G401.6 (cell line): ENCODE data around the gene TLE6.
"Not testable (repeated sequence)": the region's sequence is repeated elsewhere in the genome, so short reads cannot be mapped to it uniquely, and the experiment has no call there.

Experiments used
- FAIRE-seq: peaks from 2 replicates; lab custom pipeline; 2012; peaks lifted over from hg19 to GRCh38; lab: Jason Lieb, UNC

Gene TLE6

GRCh38 chr19:3004522-3004921 lies 27.2 kb downstream of the TLE6 start:
- no peak for FAIRE-seq

- FAIRE-seq: no peak
Measured at GRCh38 chr19:3005345-3005744, 28.0 kb downstream of the TLE6 start.

GRCh38 chr19:3006075-3006767 lies 28.9 kb downstream of the TLE6 start:
- FAIRE-seq: no peak

- FAIRE-seq: no peak
Measured at GRCh38 chr19:3007975-3008374, 30.6 kb downstream of the TLE6 start.

- no peak for FAIRE-seq
Measured at GRCh38 chr19:3008994-3009393, 31.6 kb downstream of the TLE6 start.

GRCh38 chr19:3010871-3011270 lies 33.5 kb downstream of the TLE6 start:
- no peak for FAIRE-seq

- not testable (repeated sequence) for FAIRE-seq
Measured at GRCh38 chr19:3012059-3012458, 34.7 kb downstream of the TLE6 start.

GRCh38 chr19:3012621-3013262 lies 35.4 kb downstream of the TLE6 start:
- no peak for FAIRE-seq

- no peak for FAIRE-seq
Measured at GRCh38 chr19:3013263-3013725, 35.9 kb downstream of the TLE6 start.

GRCh38 chr19:3014135-3014534 lies 36.8 kb downstream of the TLE6 start:
- FAIRE-seq: no peak

GRCh38 chr19:3015126-3016057 lies 38.0 kb downstream of the TLE6 start:
- no peak for FAIRE-seq

- FAIRE-seq: no peak
Measured at GRCh38 chr19:3017923-3018322, 40.6 kb downstream of the TLE6 start.

GRCh38 chr19:3019211-3019854 lies 42.0 kb downstream of the TLE6 start:
- no peak for FAIRE-seq

GRCh38 chr19:3020321-3020960 lies 43.1 kb downstream of the TLE6 start:
- no peak for FAIRE-seq

GRCh38 chr19:3024509-3024869 lies 47.1 kb downstream of the TLE6 start:
- FAIRE-seq: no peak

- FAIRE-seq: no peak
Measured at GRCh38 chr19:3024870-3025548, 47.6 kb downstream of the TLE6 start.

- no peak for FAIRE-seq
Measured at GRCh38 chr19:3025549-3025886, 48.2 kb downstream of the TLE6 start.

GRCh38 chr19:3026768-3027167 lies 49.4 kb downstream of the TLE6 start:
- no peak for FAIRE-seq

- no peak for FAIRE-seq
Measured at GRCh38 chr19:3027292-3027691, 49.9 kb downstream of the TLE6 start.

- FAIRE-seq: no peak
Measured at GRCh38 chr19:3027981-3028304, 50.6 kb downstream of the TLE6 start.

- no peak for FAIRE-seq
Measured at GRCh38 chr19:3028305-3029064, 51.1 kb downstream of the TLE6 start.
